ENCODE measurements around the gene EXOC6B.

Gene EXOC6B

GRCh38 chr2:72128059-72128842 lies 697.6 kb downstream of the EXOC6B start:
- Histone ChIP-seq H3K27me3 (ENCODE audit: insufficient read depth, low read length) (peaks cover 10% of the 10 kb centered on the region), H3K9ac (ENCODE audit: low read depth, low read length) (no peak overlapping the region), H3K9me3 (ENCODE audit: insufficient read depth, low read depth, low read length) (no peaks in the 10 kb centered on the region), H3K4me3 (ENCODE audit: low read length) (no peak overlapping the region), H3K36me3 (ENCODE audit: insufficient read depth, low read depth, low read length) (no peaks in the 10 kb centered on the region), H3K27ac (ENCODE audit: low read length) (no peak overlapping the region), H3K4me1 (ENCODE audit: insufficient read depth, low read length) (no peaks in the 10 kb centered on the region; the same call in 1 of the 2 replicates)

GRCh38 chr2:72127401-72128058 lies 698.3 kb downstream of the EXOC6B start:
- Histone ChIP-seq H3K4me3 (ENCODE audit: low read length) (no peak overlapping the region), H3K36me3 (ENCODE audit: insufficient read depth, low read depth, low read length) (no peaks in the 10 kb centered on the region), H3K9ac (ENCODE audit: low read depth, low read length) (no peak overlapping the region), H3K4me1 (ENCODE audit: insufficient read depth, low read length) (no peaks in the 10 kb centered on the region; the same call in 1 of the 2 replicates), H3K9me3 (ENCODE audit: insufficient read depth, low read depth, low read length) (no peaks in the 10 kb centered on the region), H3K27me3 (ENCODE audit: insufficient read depth, low read length) (peaks cover 10% of the 10 kb centered on the region), H3K27ac (ENCODE audit: low read length) (no peak overlapping the region)

GRCh38 chr2:72126186-72127100 lies 699.4 kb downstream of the EXOC6B start:
- no peak overlapping the region for H3K9ac ChIP-seq (ENCODE audit: low read depth, low read length)
- no peaks in the 10 kb centered on the region for H3K36me3 ChIP-seq (ENCODE audit: insufficient read depth, low read depth, low read length)
- H3K4me3 ChIP-seq (ENCODE audit: low read length), result no peak overlapping the region
- no peaks in the 10 kb centered on the region for H3K9me3 ChIP-seq (ENCODE audit: insufficient read depth, low read depth, low read length)
- peaks cover 10% of the 10 kb centered on the region for H3K27me3 ChIP-seq (ENCODE audit: insufficient read depth, low read length)
- H3K4me1 ChIP-seq (ENCODE audit: insufficient read depth, low read length), result no peaks in the 10 kb centered on the region; the same call in 1 of the 2 replicates
- no peak overlapping the region for H3K27ac ChIP-seq (ENCODE audit: low read length)

Measured in iPS-20b (cell line).